GM23338 (cell line): Measurements from ENCODE around the gene GLI1. TPM values are rescaled to one million over a fixed set of nuclear protein-coding genes. Genes with fewer than 3 reads are reported as not detected.

Experiments used
- ATAC-seq: fragments of 200-7000 bp; cut with Tn5 transposase; 3 replicates; pipeline ENCODE4 v1.9.1; 2020
- DNase-seq: peaks from one replicate; pipeline ENCODE4 v3.0.0-alpha.2; 2015; ENCODE audit warnings: low spot score
- H2AFZ ChIP-seq: fragments of 200-600 bp; sonication (generic); 2 replicates; pipeline ENCODE4 v1.8.0; 2016; ENCODE audit warnings: antibody characterized with exemption, mild to moderate bottlenecking, moderate library complexity
- H3F3A ChIP-seq: fragments of 200-600 bp; sonication (generic); replicated peaks from 2 replicates; pipeline ENCODE4 v1.8.0; 2017; ENCODE audit warnings: antibody characterized with exemption, mixed run types, low read depth
- H3K27ac ChIP-seq: fragments of 200-600 bp; sonication (generic); 2 replicates; pipeline ENCODE4 v1.6.1; 2016; ENCODE audit warnings: low read depth
- H3K27me3 ChIP-seq: fragments of 200-600 bp; sonication (generic); 2 replicates; pipeline ENCODE4 v1.8.0; 2016; ENCODE audit warnings: mild to moderate bottlenecking, mixed run types, moderate library complexity; ENCODE audit not compliant: insufficient read depth
- H3K36me3 ChIP-seq: fragments of 200-600 bp; sonication (generic); 2 replicates; pipeline ENCODE4 v1.8.0; 2016; ENCODE audit warnings: mild to moderate bottlenecking; ENCODE audit not compliant: insufficient read depth
- H3K4me1 ChIP-seq: fragments of 200-600 bp; sonication (generic); 2 replicates; pipeline ENCODE4 v1.8.0; 2016; ENCODE audit warnings: mild to moderate bottlenecking, moderate library complexity; ENCODE audit not compliant: insufficient read depth
- H3K4me2 ChIP-seq: fragments of 200-600 bp; sonication (generic); 2 replicates; pipeline ENCODE4 v1.7.1; 2017; ENCODE audit warnings: mixed run types
- H3K4me3 ChIP-seq: fragments of 200-600 bp; sonication (generic); 2 replicates; pipeline ENCODE4 v1.6.1; 2016; ENCODE audit warnings: mixed run types
- H3K79me2 ChIP-seq: fragments of 200-600 bp; sonication (generic); replicated peaks from 2 replicates; pipeline ENCODE4 v1.8.0; 2017; ENCODE audit warnings: mild to moderate bottlenecking; ENCODE audit not compliant: insufficient read depth
- H3K9me2 ChIP-seq: fragments of 200-600 bp; sonication (generic); 2 replicates; pipeline ENCODE4 v1.8.0; 2017; ENCODE audit not compliant: insufficient read depth
- H4K20me1 ChIP-seq: fragments of 200-600 bp; sonication (generic); replicated peaks from 2 replicates; pipeline ENCODE4 v1.8.0; 2017; ENCODE audit warnings: mild to moderate bottlenecking; ENCODE audit not compliant: insufficient read depth
- H3K27ac Mint-ChIP-seq: 2 replicates; pipeline ENCODE4 v1.8.0; 2020; ENCODE audit warnings: inconsistent platforms, mild to moderate bottlenecking, moderate library complexity, mixed read lengths
- H3K27me3 Mint-ChIP-seq: 3 replicates; pipeline ENCODE4 v1.8.0; 2022; ENCODE audit warnings: low read depth, mild to moderate bottlenecking, moderate library complexity, mixed read lengths, inconsistent platforms; ENCODE audit not compliant: insufficient read depth, poor library complexity
- H3K36me3 Mint-ChIP-seq: 3 replicates; pipeline ENCODE4 v1.8.0; 2021; ENCODE audit warnings: low read depth, mild to moderate bottlenecking, inconsistent platforms, moderate library complexity, mixed read lengths
- H3K4me1 Mint-ChIP-seq: 3 replicates; pipeline ENCODE4 v1.8.0; 2020; ENCODE audit warnings: mild to moderate bottlenecking, inconsistent platforms, mixed read lengths
- H3K4me3 Mint-ChIP-seq: 3 replicates; pipeline ENCODE4 v1.8.0; 2021; ENCODE audit warnings: moderate library complexity, mild to moderate bottlenecking, inconsistent platforms, mixed read lengths
- H3K9me3 Mint-ChIP-seq: 3 replicates; pipeline ENCODE4 v1.8.0; 2020; ENCODE audit warnings: moderate library complexity, mild to moderate bottlenecking, inconsistent platforms, mixed read lengths
- CTCF ChIP-seq, 2 experiments: fragments of 200-600 bp in 1 of 2; sonication (generic) in 1 of 2; conservative IDR thresholded peaks; 2 replicates each; pipeline versions ENCODE4 v1.5.1 to v1.6.1; 2016 to 2017; ENCODE audit warnings: antibody characterized with exemption in 2 of 2, low read depth in 2 of 2, mild to moderate bottlenecking in 2 of 2, moderate library complexity in 1 of 2
- ZNF462 ChIP-seq: fragments of 250-450 bp; sonication (Bioruptor Pico); IDR thresholded peaks from 2 replicates; pipeline ENCODE4 v1.5.0; 2020; ENCODE audit warnings: mild to moderate bottlenecking, moderate library complexity
- microRNA counts: library from miRNA; unstranded; fragments of <30 nt; microRNA quantifications from one replicate; lab custom pipeline; 2017
- microRNA-seq: library from miRNA; unstranded; fragments of <30 nt; microRNA quantifications from one replicate; pipeline ENCODE4, GENCODE V29; 2017
- polyA plus RNA-seq: library from polyadenylated mRNA; unstranded; fragments of >200 nt; fragmentation: Nextera tagmentation; extraction: Ambion mirVana; gene quantifications from 2 replicates; pipeline ENCODE4 v1.2.1, GENCODE V29; 2016
- small RNA-seq: library from RNA; depleted of rRNA; stranded (forward); fragments of <200 nt; gene quantifications from one replicate; pipeline ENCODE3, GENCODE V24; 2014; ENCODE audit warnings: low replicate concordance
- total RNA-seq: library from RNA; depleted of rRNA; stranded (reverse); fragments of >200 nt; shearing (Covaris generic); gene quantifications from 2 replicates; pipeline ENCODE4 v1.2.3, GENCODE V29; 2014; rRNA removed

The GLI1 gene
- total and polyA plus RNA-seq, 2 experiments from 2014 or later: 5.6 to 18.1 TPM

- peaks cover 60% of the 10 kb centered on the region for H3F3A ChIP-seq
- no peaks in the 10 kb centered on the region for H3K9me2 ChIP-seq
- peak overlapping the region; percentile 82 for H3K4me3 ChIP-seq
- ATAC-seq (peak; percentile 7; the same call in 2 of the 3 replicates), DNase-seq (peak; percentile 65)
- peak overlapping the region; percentile 86 for H3K4me2 ChIP-seq
- H3K27ac Mint-ChIP-seq: peak overlapping the region; percentile 92
- no peaks in the 10 kb centered on the region; the same call in 2 of the 3 replicates for H3K9me3 Mint-ChIP-seq
- H3K27me3 Mint-ChIP-seq: peaks cover 45% of the 10 kb centered on the region
- peak overlapping the region; percentile 70; the same call in 1 of the 2 replicates for H3K27ac ChIP-seq
- peaks cover 33% of the 10 kb centered on the region for H3K79me2 ChIP-seq
- peaks cover 43% of the 10 kb centered on the region for H3K4me1 ChIP-seq
- peak overlapping the region; percentile 83 for H3K4me3 Mint-ChIP-seq
- 0 out of 2 replicates have a peak overlapping the region, but pooled peaks have one; percentile 41 for H2AFZ ChIP-seq
- H3K36me3 ChIP-seq: peaks cover 13% of the 10 kb centered on the region
- H3K4me1 Mint-ChIP-seq: peaks cover 56% of the 10 kb centered on the region
- peaks cover 37% of the 10 kb centered on the region for H4K20me1 ChIP-seq
- TF ChIP-seq ZNF462 (CRISPR knock-in tag): no peak
- TF ChIP-seq CTCF (conservative IDR thresholded peaks at IDR 0.05; ENCODE audit: low read depth in 2 of 2): peak; percentile 19 to 41; a peak in 2 of 4 replicates
- peaks cover 38% of the 10 kb centered on the region for H3K36me3 Mint-ChIP-seq
- H3K27me3 ChIP-seq: no peaks in the 10 kb centered on the region
These were observed 62.0 kb downstream of the GLI1 start for GRCh38 chr12:57521525-57522010.

MicroRNAs encoded within 50 kb of the gene (microRNA counts, 767-probe panel; counts per million panel counts)
- not detected for microRNA hsa-miR-616-3p (lab: Ali Mortazavi, UCI)

Small RNA genes within 50 kb of the gene (microRNA-seq; reads per million reads assigned to microRNA genes)
- gene MIR616 (0.89 reads per million), gene MIR6758 (1.8 reads per million)

Small RNA genes within 50 kb of the gene (small RNA-seq; reads per million reads assigned to genes)
- gene MIR616 (not detected), gene RNU6-879P (not detected)

Other genes starting within 250 kb of the GLI1 start
- gene NXPH4, start 243.0 kb upstream of the GLI1 start, total RNA-seq: 1.5 and 4.5 TPM in 2 replicates
- gene NXPH4, start 243.0 kb upstream of the GLI1 start, polyA plus RNA-seq: 0.89 and 1.1 TPM in 2 replicates
- 363 and 387 TPM in 2 replicates for gene SHMT2, start 230.1 kb upstream of the GLI1 start, total RNA-seq
- gene SHMT2, start 230.1 kb upstream of the GLI1 start, polyA plus RNA-seq: 125 and 131 TPM in 2 replicates
- 1.2 and 3.0 TPM in 2 replicates for gene STAC3, start 208.6 kb upstream of the GLI1 start, total RNA-seq
- 0.48 and 0.59 TPM in 2 replicates for gene STAC3, start 208.6 kb upstream of the GLI1 start, polyA plus RNA-seq
- 17.7 and 19.6 TPM in 2 replicates for gene R3HDM2, start 28.7 kb upstream of the GLI1 start, total RNA-seq
- gene R3HDM2, start 28.7 kb upstream of the GLI1 start, polyA plus RNA-seq: 9.6 and 10.2 TPM in 2 replicates
- gene INHBC, start 25.0 kb upstream of the GLI1 start, total RNA-seq: not detected in 2 replicates
- 0.53 TPM in 1 of 2 replicates, not detected in the other for gene INHBC, start 25.0 kb upstream of the GLI1 start, polyA plus RNA-seq
- gene INHBE, start 4.5 kb upstream of the GLI1 start, total RNA-seq: 19.4 and 29.0 TPM in 2 replicates
- 5.6 and 7.4 TPM in 2 replicates for gene INHBE, start 4.5 kb upstream of the GLI1 start, polyA plus RNA-seq
- 4.6 and 7.1 TPM in 2 replicates for gene ARHGAP9, start 20.1 kb downstream of the GLI1 start, total RNA-seq
- gene ARHGAP9, start 20.1 kb downstream of the GLI1 start, polyA plus RNA-seq: 4.5 and 4.9 TPM in 2 replicates
- 247 and 266 TPM in 2 replicates for gene MARS1, start 28.3 kb downstream of the GLI1 start, total RNA-seq
- 351 and 389 TPM in 2 replicates for gene MARS1, start 28.3 kb downstream of the GLI1 start, polyA plus RNA-seq
- 3.9 and 4.1 TPM in 2 replicates for gene DDIT3, start 60.7 kb downstream of the GLI1 start, total RNA-seq
- 11.7 and 12.5 TPM in 2 replicates for gene DDIT3, start 60.7 kb downstream of the GLI1 start, polyA plus RNA-seq
- gene MBD6, start 63.0 kb downstream of the GLI1 start, total RNA-seq: 12.5 and 16.9 TPM in 2 replicates
- gene MBD6, start 63.0 kb downstream of the GLI1 start, polyA plus RNA-seq: 17.1 and 18.3 TPM in 2 replicates
- 134 and 157 TPM in 2 replicates for gene DCTN2, start 87.4 kb downstream of the GLI1 start, total RNA-seq
- gene DCTN2, start 87.4 kb downstream of the GLI1 start, polyA plus RNA-seq: 56.1 and 62.3 TPM in 2 replicates
- gene KIF5A, start 90.3 kb downstream of the GLI1 start, total RNA-seq: 16.5 and 21.3 TPM in 2 replicates
- 9.1 and 11.1 TPM in 2 replicates for gene KIF5A, start 90.3 kb downstream of the GLI1 start, polyA plus RNA-seq
- 26.4 and 30.6 TPM in 2 replicates for gene PIP4K2C, start 131.4 kb downstream of the GLI1 start, total RNA-seq
- 10.5 and 10.8 TPM in 2 replicates for gene PIP4K2C, start 131.4 kb downstream of the GLI1 start, polyA plus RNA-seq
- 37.8 and 46.6 TPM in 2 replicates for gene DTX3, start 145.0 kb downstream of the GLI1 start, total RNA-seq
- 16.7 and 22.8 TPM in 2 replicates for gene DTX3, start 145.0 kb downstream of the GLI1 start, polyA plus RNA-seq
- 9.9 and 10.2 TPM in 2 replicates for gene ARHGEF25, start 151.7 kb downstream of the GLI1 start, total RNA-seq
- 0.53 TPM in 1 of 2 replicates, not detected in the other for gene ARHGEF25, start 151.7 kb downstream of the GLI1 start, polyA plus RNA-seq
- 2.4 and 2.8 TPM in 2 replicates for gene B4GALNT1, start 173.4 kb downstream of the GLI1 start, total RNA-seq
- gene B4GALNT1, start 173.4 kb downstream of the GLI1 start, polyA plus RNA-seq: 1.3 and 1.4 TPM in 2 replicates
- gene OS9, start 234.3 kb downstream of the GLI1 start, total RNA-seq: 66.1 and 79.7 TPM in 2 replicates
- gene OS9, start 234.3 kb downstream of the GLI1 start, polyA plus RNA-seq: 27.5 and 29.3 TPM in 2 replicates